Kidney capillary endothelial cell (primary cell): ENCODE results near the gene SFTPD.

Experiments used
- DNase-seq: peaks from one replicate; pipeline ENCODE4 v3.0.0-alpha.2; 2018; ENCODE audit warnings: low spot score

SFTPD gene

GRCh38 chr10:79944428-79945395 lies 4.2 kb downstream of the SFTPD start:
- DNase-seq, result no peak

- DNase-seq, result no peak
Observed at GRCh38 chr10:79943871-79944270, 5.0 kb downstream of the SFTPD start.

GRCh38 chr10:79942261-79943185 lies 6.4 kb downstream of the SFTPD start:
- DNase-seq, result no peak

- no peak for DNase-seq
Observed at GRCh38 chr10:79941585-79942210, 7.2 kb downstream of the SFTPD start.

- DNase-seq, result no peak
Observed at GRCh38 chr10:79941146-79941545, 7.8 kb downstream of the SFTPD start.

- no peak for DNase-seq
Observed at GRCh38 chr10:79940431-79940830, 8.5 kb downstream of the SFTPD start.

GRCh38 chr10:79939969-79940368 lies 8.9 kb downstream of the SFTPD start:
- DNase-seq, result no peak

- peak; percentile 44 for DNase-seq
Observed at GRCh38 chr10:79938728-79939406, 10.0 kb downstream of the SFTPD start.

- no peak for DNase-seq
Observed at GRCh38 chr10:79937701-79938151, 11.2 kb downstream of the SFTPD start.

GRCh38 chr10:79936625-79937615 lies 12.0 kb downstream of the SFTPD start:
- DNase-seq, result no peak

GRCh38 chr10:79933961-79934360 lies 14.9 kb downstream of the SFTPD start:
- DNase-seq, result peak; percentile 38

GRCh38 chr10:79932841-79933379 lies 16.0 kb downstream of the SFTPD start:
- no peak for DNase-seq

GRCh38 chr10:79932307-79932706 lies 16.6 kb downstream of the SFTPD start:
- no peak for DNase-seq

GRCh38 chr10:79930751-79931150 lies 18.2 kb downstream of the SFTPD start:
- DNase-seq, result no peak

- DNase-seq, result no peak
Observed at GRCh38 chr10:79930267-79930666, 18.6 kb downstream of the SFTPD start.

- DNase-seq, result peak; percentile 74
Observed at GRCh38 chr10:79929409-79929904, 19.4 kb downstream of the SFTPD start.

- DNase-seq, result no peak
Observed at GRCh38 chr10:79928028-79928583, 20.8 kb downstream of the SFTPD start.

GRCh38 chr10:79927111-79927828 lies 21.6 kb downstream of the SFTPD start:
- DNase-seq, result no peak

- no peak for DNase-seq
Observed at GRCh38 chr10:79926037-79926436, 22.9 kb downstream of the SFTPD start.
